Activated CD4-positive, alpha-beta T cell treated with anti-CD3 and anti-CD28 coated beads for 36 hours (primary cell): ENCODE data around the gene USP46. TPM values are rescaled to one million over a fixed set of nuclear protein-coding genes. Genes with fewer than 3 reads are reported as not detected.

Source experiments
- ATAC-seq: fragments of 200-7000 bp; cut with Tn5 transposase; one replicate; pipeline ENCODE4 v1.10.0; 2021; ENCODE audit warnings: mild to moderate bottlenecking, moderate library complexity
- CTCF ChIA-PET: fragments of 350-600 bp; sonication (Branson Sonifier 250); formaldehyde crosslinking; loops from one replicate; lab custom pipeline; 2021; ENCODE audit warnings: antibody characterized with exemption; lab: Charles Lee
- POLR2A ChIA-PET: fragments of 350-600 bp; sonication (Branson Sonifier 250); formaldehyde crosslinking; loops from one replicate; lab custom pipeline; 2021; ENCODE audit warnings: antibody characterized with exemption, inconsistent platforms; lab: Charles Lee
- DNase-seq: peaks from one replicate; pipeline ENCODE4 v3.0.0-alpha.2; 2020
- H3K27ac Mint-ChIP-seq: one replicate; pipeline ENCODE4 v1.8.0; 2021; ENCODE audit warnings: mixed read lengths
- H3K27me3 Mint-ChIP-seq: one replicate; pipeline ENCODE4 v1.8.0; 2021; ENCODE audit warnings: mixed read lengths
- H3K36me3 Mint-ChIP-seq: one replicate; pipeline ENCODE4 v1.8.0; 2021; ENCODE audit warnings: low read depth, mixed read lengths
- H3K4me1 Mint-ChIP-seq: one replicate; pipeline ENCODE4 v1.8.0; 2021; ENCODE audit warnings: mixed read lengths
- H3K4me3 Mint-ChIP-seq: one replicate; pipeline ENCODE4 v1.8.0; 2021; ENCODE audit warnings: mild to moderate bottlenecking, moderate library complexity, mixed read lengths
- H3K9me3 Mint-ChIP-seq: one replicate; pipeline ENCODE4 v1.8.0; 2021; ENCODE audit warnings: low read depth, mixed read lengths
- intact Hi-C, 2 experiments: fragments of 100-400 bp; cut with DNase I in 1 of 2; cut with micrococcal nuclease in 1 of 2; formaldehyde crosslinking; loops; one replicate each; pipeline versions ENCODE4 v1.14.2 to v1.15.1; 2022 to 2024; cut with DNase I, micrococcal nuclease
- total RNA-seq, 2 experiments: library from RNA; stranded (reverse); gene quantifications; one replicate each; pipeline ENCODE4 v1.2.3, GENCODE V29; 2021

Gene USP46
- total RNA-seq, 2 experiments from 2014 or later: 4.3 to 5.4 TPM

GRCh38 chr4:52588771-52589591, 70.1 kb downstream of the USP46 start:
- ChIA-PET CTCF (no interaction called here), POLR2A (no interaction called here)
- DNase-seq (peak; percentile 45), ATAC-seq (peak; percentile 68)
- no peaks in the 10 kb centered on the region for H3K9me3 Mint-ChIP-seq
- peak overlapping the region; percentile 2 for H3K27ac Mint-ChIP-seq
- peaks cover 15% of the 10 kb centered on the region for H3K4me1 Mint-ChIP-seq
- no peaks in the 10 kb centered on the region for H3K36me3 Mint-ChIP-seq
- H3K4me3 Mint-ChIP-seq: no peak overlapping the region
- no peaks in the 10 kb centered on the region for H3K27me3 Mint-ChIP-seq
- intact Hi-C loops: loop anchor here (2.0 to 5.0 kb wide), 2 partner anchors 76 to 393 kb away; no protein-coding TSS in a partner anchor

GRCh38 chr4:52588097-52588496, 71.0 kb downstream of the USP46 start:
- Mint-ChIP-seq H3K36me3 (no peaks in the 10 kb centered on the region), H3K27me3 (no peaks in the 10 kb centered on the region), H3K9me3 (no peaks in the 10 kb centered on the region), H3K27ac (no peak overlapping the region), H3K4me3 (no peak overlapping the region), H3K4me1 (peaks cover 15% of the 10 kb centered on the region)
- intact Hi-C loops: loop anchor here (2.0 to 5.0 kb wide), 2 partner anchors 77 to 394 kb away; no protein-coding TSS in a partner anchor
- peak; percentile 42 for DNase-seq
- peak; percentile 49 for ATAC-seq
- ChIA-PET CTCF (interaction anchor here (0.6 to 1.2 kb wide), 3 partner anchors 43 to 380 kb away, joined by 3 to 6 read pairs (median 3); no protein-coding TSS in a partner anchor), POLR2A (interaction anchor here (0.7 kb wide), 2 partner anchors 26 to 272 kb away, joined by 3 read pairs; no protein-coding TSS in a partner anchor)

GRCh38 chr4:52586069-52586468, 73.0 kb downstream of the USP46 start:
- POLR2A ChIA-PET: no interaction called here
- intact Hi-C loops: loop anchor here in 1 of 2 experiments (5.0 kb wide), 1 partner anchor 396 kb away; no protein-coding TSS in a partner anchor
- ATAC-seq: no peak
- Mint-ChIP-seq H3K36me3 (no peaks in the 10 kb centered on the region), H3K27ac (no peak overlapping the region), H3K27me3 (no peaks in the 10 kb centered on the region), H3K9me3 (no peaks in the 10 kb centered on the region), H3K4me1 (peaks cover 15% of the 10 kb centered on the region), H3K4me3 (no peak overlapping the region)
- CTCF ChIA-PET: interaction anchor here (1.2 kb wide), 1 partner anchor 21 kb away, joined by 3 read pairs; no protein-coding TSS in a partner anchor
- no peak for DNase-seq

- intact Hi-C loops: loop anchor here in 1 of 2 experiments (5.0 kb wide), 1 partner anchor 397 kb away; no protein-coding TSS in a partner anchor
- H3K27me3 Mint-ChIP-seq: no peaks in the 10 kb centered on the region
- CTCF ChIA-PET: interaction anchor here (0.6 to 1.2 kb wide), 2 partner anchors 22 to 326 kb away, joined by 3 read pairs; no protein-coding TSS in a partner anchor
- POLR2A ChIA-PET: no interaction called here
- H3K9me3 Mint-ChIP-seq: no peaks in the 10 kb centered on the region
- DNase-seq: no peak
- peaks cover 15% of the 10 kb centered on the region for H3K4me1 Mint-ChIP-seq
- H3K36me3 Mint-ChIP-seq: no peaks in the 10 kb centered on the region
- no peak overlapping the region for H3K27ac Mint-ChIP-seq
- ATAC-seq: no peak
- no peak overlapping the region for H3K4me3 Mint-ChIP-seq
These were observed 73.7 kb downstream of the USP46 start for GRCh38 chr4:52585379-52585778.

- Mint-ChIP-seq H3K9me3 (no peaks in the 10 kb centered on the region), H3K4me1 (peaks cover 2% of the 10 kb centered on the region), H3K27me3 (peaks cover 9% of the 10 kb centered on the region), H3K27ac (no peak overlapping the region), H3K36me3 (no peaks in the 10 kb centered on the region), H3K4me3 (no peak overlapping the region)
- ATAC-seq (no peak), DNase-seq (no peak)
- intact Hi-C loops: no loop called here
- CTCF ChIA-PET: no interaction called here
- POLR2A ChIA-PET: no interaction called here
These were observed 79.4 kb downstream of the USP46 start for GRCh38 chr4:52579602-52580272.

- no peak for DNase-seq
- intact Hi-C loops: no loop called here
- Mint-ChIP-seq H3K9me3 (no peaks in the 10 kb centered on the region), H3K36me3 (no peaks in the 10 kb centered on the region), H3K4me1 (peaks cover 2% of the 10 kb centered on the region), H3K27ac (no peak overlapping the region), H3K4me3 (no peak overlapping the region), H3K27me3 (peaks cover 11% of the 10 kb centered on the region)
- POLR2A ChIA-PET: no interaction called here
- CTCF ChIA-PET: no interaction called here
- no peak for ATAC-seq
These were observed 80.2 kb downstream of the USP46 start for GRCh38 chr4:52578951-52579350.

GRCh38 chr4:52577624-52577962, 81.5 kb downstream of the USP46 start:
- Mint-ChIP-seq H3K36me3 (no peaks in the 10 kb centered on the region), H3K9me3 (no peaks in the 10 kb centered on the region), H3K27ac (no peak overlapping the region), H3K4me1 (peaks cover 2% of the 10 kb centered on the region), H3K4me3 (no peak overlapping the region), H3K27me3 (peaks cover 15% of the 10 kb centered on the region)
- ATAC-seq (no peak), DNase-seq (no peak)
- CTCF ChIA-PET: interaction anchor here (1.0 to 1.5 kb wide), 2 partner anchors 8 to 30 kb away, joined by 3 to 5 read pairs; no protein-coding TSS in a partner anchor
- intact Hi-C loops: no loop called here
- POLR2A ChIA-PET: no interaction called here

- no peaks in the 10 kb centered on the region for H3K9me3 Mint-ChIP-seq
- no peaks in the 10 kb centered on the region for H3K36me3 Mint-ChIP-seq
- H3K27me3 Mint-ChIP-seq: peaks cover 16% of the 10 kb centered on the region
- peaks cover 2% of the 10 kb centered on the region for H3K4me1 Mint-ChIP-seq
- DNase-seq (no peak), ATAC-seq (no peak)
- intact Hi-C loops: no loop called here
- POLR2A ChIA-PET: no interaction called here
- no peak overlapping the region for H3K4me3 Mint-ChIP-seq
- no peak overlapping the region for H3K27ac Mint-ChIP-seq
- CTCF ChIA-PET: interaction anchor here (1.0 to 1.5 kb wide), 2 partner anchors 8 to 29 kb away, joined by 3 to 5 read pairs; no protein-coding TSS in a partner anchor
These were observed 82.0 kb downstream of the USP46 start for GRCh38 chr4:52576961-52577623.

GRCh38 chr4:52576326-52576725, 82.8 kb downstream of the USP46 start:
- no peak overlapping the region for H3K4me3 Mint-ChIP-seq
- ChIA-PET CTCF (no interaction called here), POLR2A (no interaction called here)
- H3K27me3 Mint-ChIP-seq: peaks cover 16% of the 10 kb centered on the region
- H3K36me3 Mint-ChIP-seq: no peaks in the 10 kb centered on the region
- intact Hi-C loops: no loop called here
- H3K27ac Mint-ChIP-seq: no peak overlapping the region
- no peaks in the 10 kb centered on the region for H3K9me3 Mint-ChIP-seq
- DNase-seq: peak; percentile 38
- ATAC-seq: peak; percentile 66
- H3K4me1 Mint-ChIP-seq: peaks cover 2% of the 10 kb centered on the region

GRCh38 chr4:52575406-52575805, 83.7 kb downstream of the USP46 start:
- intact Hi-C loops: no loop called here
- ChIA-PET POLR2A (no interaction called here), CTCF (no interaction called here)
- Mint-ChIP-seq H3K4me1 (peaks cover 2% of the 10 kb centered on the region), H3K9me3 (no peaks in the 10 kb centered on the region), H3K27ac (no peak overlapping the region), H3K4me3 (no peak overlapping the region), H3K36me3 (no peaks in the 10 kb centered on the region), H3K27me3 (peaks cover 16% of the 10 kb centered on the region)
- ATAC-seq (no peak), DNase-seq (no peak)

- Mint-ChIP-seq H3K9me3 (no peaks in the 10 kb centered on the region), H3K36me3 (no peaks in the 10 kb centered on the region), H3K27me3 (peaks cover 16% of the 10 kb centered on the region), H3K4me1 (peaks cover 2% of the 10 kb centered on the region), H3K27ac (no peak overlapping the region), H3K4me3 (no peak overlapping the region)
- ChIA-PET CTCF (interaction anchor here (0.5 kb wide), 1 partner anchor 261 kb away, joined by 4 read pairs; no protein-coding TSS in a partner anchor), POLR2A (no interaction called here)
- no peak for ATAC-seq
- DNase-seq: no peak
- intact Hi-C loops: no loop called here
These were observed 85.1 kb downstream of the USP46 start for GRCh38 chr4:52574036-52574435.
